CD14-positive monocyte (primary cell): ENCODE measurements around the gene SOX30. TPM values are rescaled to one million over a fixed set of nuclear protein-coding genes. Genes with fewer than 3 reads are reported as not detected.

ENCODE experiments used
- DNase-seq, 3 donors: peaks; one replicate each; pipeline ENCODE4 v3.0.0-alpha.2; 2011 to 2022
- H2AFZ ChIP-seq: 2 replicates; pipeline ENCODE4 v1.6.0; 2012; ENCODE audit warnings: mild to moderate bottlenecking, low read depth, low read length, inconsistent platforms; ENCODE audit not compliant: insufficient read depth, poor library complexity, severe bottlenecking
- H3K27ac ChIP-seq, 2 donors: 1 replicate in 1 of 2; 2 replicates in 1 of 2; pipeline ENCODE4 v1.5.1; 2012 to 2013; ENCODE audit warnings: low read length in 2 of 2, control low read depth in 1 of 2, inconsistent platforms in 1 of 2, low read depth in 1 of 2, mild to moderate bottlenecking in 1 of 2
- H3K27me3 ChIP-seq, 2 donors: one replicate each; pipeline versions ENCODE4 v1.6.0 to v1.6.1; 2011 to 2013; ENCODE audit warnings: low read length in 2 of 2; ENCODE audit not compliant: control insufficient read depth in 2 of 2, insufficient read depth in 2 of 2
- H3K36me3 ChIP-seq, 2 donors: replicated peaks in 1 of 2; 1 replicate in 1 of 2; 2 replicates in 1 of 2; pipeline versions ENCODE4 v1.5.1 to v1.6.1; 2012 to 2013; ENCODE audit warnings: low read length in 2 of 2, control low read depth in 1 of 2, inconsistent platforms in 1 of 2, mild to moderate bottlenecking in 1 of 2; ENCODE audit not compliant: insufficient read depth in 2 of 2, control insufficient read depth in 1 of 2
- H3K4me1 ChIP-seq, 2 donors: 1 replicate in 1 of 2; 2 replicates in 1 of 2; pipeline versions ENCODE4 v1.5.1 to v1.6.1; 2012 to 2013; ENCODE audit warnings: low read length in 2 of 2, control low read depth in 1 of 2, inconsistent platforms in 1 of 2, mild to moderate bottlenecking in 1 of 2, moderate library complexity in 1 of 2; ENCODE audit not compliant: insufficient read depth in 2 of 2, control insufficient read depth in 1 of 2
- H3K4me2 ChIP-seq: replicated peaks from 2 replicates; pipeline ENCODE3; 2012; ENCODE audit warnings: low read length, moderate library complexity, mild to moderate bottlenecking; ENCODE audit not compliant: poor library complexity, severe bottlenecking; ENCODE audit errors: extremely low read depth
- H3K4me3 ChIP-seq, 3 experiments: fragments of 200-600 bp in 1 of 3; sonication (generic) in 1 of 3; replicated peaks in 1 of 3; 1 replicate in 2 of 3; 2 replicates in 1 of 3; pipeline ENCODE4 v1.5.1; 2011 to 2013; ENCODE audit warnings: low read length in 3 of 3, mild to moderate bottlenecking in 3 of 3, control low read depth in 2 of 3, low read depth in 2 of 3, inconsistent platforms in 1 of 3, moderate library complexity in 1 of 3
- H3K79me2 ChIP-seq: 2 replicates; pipeline ENCODE4 v1.6.0; 2012; ENCODE audit warnings: mild to moderate bottlenecking, control low read depth, inconsistent platforms, low read length, moderate library complexity; ENCODE audit not compliant: insufficient read depth
- H3K9ac ChIP-seq: 2 replicates; pipeline ENCODE4 v1.6.0; 2017; ENCODE audit warnings: low read length, mild to moderate bottlenecking; ENCODE audit not compliant: insufficient read depth, poor library complexity, severe bottlenecking
- H3K9me3 ChIP-seq, 2 donors: replicated peaks in 1 of 2; 1 replicate in 1 of 2; 2 replicates in 1 of 2; pipeline versions ENCODE4 v1.5.1 to v1.6.1; 2012 to 2013; ENCODE audit warnings: low read length in 2 of 2, control low read depth in 1 of 2; ENCODE audit not compliant: control insufficient read depth in 1 of 2, insufficient read depth in 1 of 2
- H4K20me1 ChIP-seq: 2 replicates; pipeline ENCODE4 v1.6.0; 2012; ENCODE audit warnings: mild to moderate bottlenecking, low read length, control low read depth, moderate library complexity; ENCODE audit not compliant: insufficient read depth
- H3K27ac Mint-ChIP-seq, 7 donors: one replicate each; pipeline ENCODE4 v1.8.0; 2020; ENCODE audit warnings: mild to moderate bottlenecking in 7 of 7, mixed read lengths in 7 of 7, moderate library complexity in 6 of 7, inconsistent platforms in 2 of 7
- H3K27me3 Mint-ChIP-seq, 3 donors: one replicate each; pipeline ENCODE4 v1.8.0; 2021 to 2022; ENCODE audit warnings: low read depth in 3 of 3, mild to moderate bottlenecking in 3 of 3, mixed read lengths in 3 of 3, moderate library complexity in 3 of 3, inconsistent platforms in 1 of 3
- H3K36me3 Mint-ChIP-seq, 2 donors: one replicate each; pipeline ENCODE4 v1.8.0; 2020; ENCODE audit warnings: mixed read lengths in 2 of 2, inconsistent platforms in 1 of 2, mild to moderate bottlenecking in 1 of 2
- H3K4me1 Mint-ChIP-seq: one replicate; pipeline ENCODE4 v1.8.0; 2020; ENCODE audit warnings: mild to moderate bottlenecking, mixed read lengths
- H3K4me3 Mint-ChIP-seq, 2 donors: one replicate each; pipeline ENCODE4 v1.8.0; 2020; ENCODE audit warnings: mild to moderate bottlenecking in 2 of 2, mixed read lengths in 2 of 2, moderate library complexity in 1 of 2
- H3K9me3 Mint-ChIP-seq, 7 donors: one replicate each; pipeline ENCODE4 v1.8.0; 2020 to 2022; ENCODE audit warnings: mixed read lengths in 7 of 7, mild to moderate bottlenecking in 6 of 7, moderate library complexity in 6 of 7, inconsistent platforms in 2 of 7
- WGBS: methylation state at CpG from one replicate; pipeline ENCODE4 v1.1.5; 2013; ENCODE audit warnings: missing lambda C conversion rate; ENCODE audit not compliant: insufficient coverage; 5-methylcytosine and 5-hydroxymethylcytosine counted together
- intact Hi-C, 2 donors: fragments of 100-400 bp; cut with micrococcal nuclease; formaldehyde crosslinking; loops; one replicate each; pipeline versions ENCODE4 v1.15.0 to v1.15.1; 2023
- polyA plus RNA-seq, 3 donors: library from polyadenylated mRNA; depleted of rRNA in 1 of 3; unstranded in 2 of 3; stranded (reverse) in 1 of 3; fragments of 300-500 nt in 2 of 3; fragments of >200 nt in 1 of 3; fragmentation: Illumina TruSeq in 2 of 3; gene quantifications; 1 replicate in 2 of 3; 2 replicates in 1 of 3; pipeline ENCODE4 v1.2.3, GENCODE V29; 2012 to 2021
- TF ChIP-seq, protein P1 (sequence below): fragments of 200-600 bp; IDR thresholded peaks from one replicate; pipeline ENCODE4 v1.8.0; 2022; ENCODE audit warnings: antibody characterized with exemption, mild to moderate bottlenecking

Gene SOX30
- polyA plus RNA-seq, 3 donors = 0.03 to 0.22 (median 0.12) TPM

DNA sequence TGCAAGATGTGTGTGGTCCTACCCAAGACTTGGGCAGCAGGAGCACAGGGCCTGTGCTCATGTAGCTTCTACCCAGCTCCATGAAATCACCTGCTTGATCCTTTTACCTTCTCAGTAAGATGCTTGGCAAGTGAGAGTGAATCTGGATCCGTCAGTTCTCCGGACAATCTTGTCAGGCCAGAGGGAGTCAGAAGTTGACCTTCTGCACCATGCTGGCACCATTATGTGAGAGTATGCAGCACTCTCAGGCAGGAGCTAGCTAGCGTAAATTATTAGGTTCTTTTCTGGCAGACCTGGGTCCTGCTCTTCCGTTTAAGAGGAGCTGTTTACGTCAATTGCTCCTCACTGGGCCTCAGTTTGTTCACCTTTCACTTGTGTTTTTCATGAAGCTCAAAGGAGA, 39.7 kb downstream of the SOX30 start:
- peaks cover 26 to 47% of the 10 kb centered on the region in 2 donors for H3K4me1 ChIP-seq
- H3K4me2 ChIP-seq = no peak overlapping the region
- H3K4me3 ChIP-seq = no peak overlapping the region
- no peak for DNase-seq
- no peaks in the 10 kb centered on the region for H3K36me3 Mint-ChIP-seq
- no peaks in the 10 kb centered on the region for H3K36me3 ChIP-seq
- intact Hi-C loops = loop anchor here (10.0 kb wide), 2 partner anchors 48 to 52 kb away; no protein-coding TSS in a partner anchor
- peak overlapping the region in 1 of 2 donors; percentile 63 for H3K27ac ChIP-seq
- no peak overlapping the region for H3K4me3 Mint-ChIP-seq
- H2AFZ ChIP-seq = no peak overlapping the region
- no peaks in the 10 kb centered on the region for H3K9me3 ChIP-seq
- peak overlapping the region in 2 of 7 donors; percentile 22 to 80 for H3K27ac Mint-ChIP-seq
- H4K20me1 ChIP-seq = no peaks in the 10 kb centered on the region
- 100% methylated on average over 5 of the region's 5 CpGs for WGBS
- no peaks in the 10 kb centered on the region for H3K9me3 Mint-ChIP-seq
- H3K27me3 Mint-ChIP-seq = peaks cover 0 to 3% (median 1%) of the 10 kb centered on the region in 3 donors
- H3K79me2 ChIP-seq = no peaks in the 10 kb centered on the region
- no peaks in the 10 kb centered on the region for H3K27me3 ChIP-seq
- H3K4me1 Mint-ChIP-seq = peaks cover 43% of the 10 kb centered on the region
- no peak overlapping the region for H3K9ac ChIP-seq
- TF ChIP-seq, protein P1, sequence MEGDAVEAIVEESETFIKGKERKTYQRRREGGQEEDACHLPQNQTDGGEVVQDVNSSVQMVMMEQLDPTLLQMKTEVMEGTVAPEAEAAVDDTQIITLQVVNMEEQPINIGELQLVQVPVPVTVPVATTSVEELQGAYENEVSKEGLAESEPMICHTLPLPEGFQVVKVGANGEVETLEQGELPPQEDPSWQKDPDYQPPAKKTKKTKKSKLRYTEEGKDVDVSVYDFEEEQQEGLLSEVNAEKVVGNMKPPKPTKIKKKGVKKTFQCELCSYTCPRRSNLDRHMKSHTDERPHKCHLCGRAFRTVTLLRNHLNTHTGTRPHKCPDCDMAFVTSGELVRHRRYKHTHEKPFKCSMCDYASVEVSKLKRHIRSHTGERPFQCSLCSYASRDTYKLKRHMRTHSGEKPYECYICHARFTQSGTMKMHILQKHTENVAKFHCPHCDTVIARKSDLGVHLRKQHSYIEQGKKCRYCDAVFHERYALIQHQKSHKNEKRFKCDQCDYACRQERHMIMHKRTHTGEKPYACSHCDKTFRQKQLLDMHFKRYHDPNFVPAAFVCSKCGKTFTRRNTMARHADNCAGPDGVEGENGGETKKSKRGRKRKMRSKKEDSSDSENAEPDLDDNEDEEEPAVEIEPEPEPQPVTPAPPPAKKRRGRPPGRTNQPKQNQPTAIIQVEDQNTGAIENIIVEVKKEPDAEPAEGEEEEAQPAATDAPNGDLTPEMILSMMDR = no peak

DNA sequence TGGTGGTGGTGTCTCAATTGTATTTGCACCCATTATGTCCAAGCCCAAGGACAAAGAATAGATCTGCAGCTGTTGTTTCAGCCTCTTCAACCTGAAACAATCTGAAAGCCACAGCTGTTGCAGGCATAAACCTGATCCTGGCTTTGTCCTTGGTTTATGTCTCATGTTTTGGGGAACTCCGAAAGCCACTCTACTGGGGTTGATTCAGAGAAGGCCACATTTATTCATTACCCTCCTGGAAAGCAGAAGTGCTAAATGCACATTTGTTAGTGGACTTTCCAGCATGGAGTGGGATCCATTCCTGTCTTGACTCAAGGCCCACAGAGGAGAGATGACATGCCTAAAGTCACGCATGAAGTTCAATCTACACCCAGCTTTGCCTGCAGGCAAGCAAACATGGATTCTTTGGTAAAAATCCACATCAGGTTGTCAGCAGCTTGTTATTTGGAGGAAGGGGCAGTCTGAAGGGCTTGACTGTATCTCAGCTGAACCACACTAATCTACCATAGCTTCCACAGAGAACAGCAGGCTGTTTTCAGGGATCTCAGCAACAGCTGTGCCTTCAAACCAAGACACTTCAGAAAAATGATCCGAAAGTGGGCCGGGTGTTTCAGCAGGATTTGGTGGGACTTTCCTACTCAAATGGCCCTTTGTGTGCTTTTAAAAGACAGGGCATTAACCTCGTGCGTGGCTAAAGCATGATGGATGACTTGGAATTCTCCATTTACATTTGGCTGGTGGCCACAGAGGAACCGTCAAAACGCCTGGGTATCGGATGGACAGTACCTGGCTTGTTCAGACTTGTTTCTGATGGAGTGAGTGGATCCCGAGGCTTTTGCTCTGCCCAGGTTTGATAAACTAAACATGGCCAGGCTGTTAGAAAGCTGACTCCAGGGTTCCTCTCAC, 40.4 kb downstream of the SOX30 start:
- no peak overlapping the region for H3K4me2 ChIP-seq
- H3K4me1 ChIP-seq = peaks cover 26 to 53% of the 10 kb centered on the region in 2 donors
- H3K27ac ChIP-seq = no peak overlapping the region
- Mint-ChIP-seq H3K27ac (peak overlapping the region in 5 of 7 donors; percentile 2 to 62 (median 22)), H3K4me1 (peaks cover 47% of the 10 kb centered on the region), H3K36me3 (no peaks in the 10 kb centered on the region), H3K4me3 (no peak overlapping the region), H3K9me3 (no peaks in the 10 kb centered on the region), H3K27me3 (peaks cover 0 to 3% (median 1%) of the 10 kb centered on the region in 3 donors)
- intact Hi-C loops = loop anchor here (10.0 kb wide), 2 partner anchors 47 to 53 kb away; no protein-coding TSS in a partner anchor
- no peaks in the 10 kb centered on the region for H3K79me2 ChIP-seq
- DNase-seq = peak; percentile 65 to 95 (median 78)
- TF ChIP-seq, protein P1 = no peak
- no peak overlapping the region for H2AFZ ChIP-seq
- H3K9me3 ChIP-seq = no peaks in the 10 kb centered on the region
- H3K27me3 ChIP-seq = no peaks in the 10 kb centered on the region
- H4K20me1 ChIP-seq = no peaks in the 10 kb centered on the region
- whole genome bisulfite sequencing = 97% methylated on average over 8 of the region's 10 CpGs
- H3K36me3 ChIP-seq = no peaks in the 10 kb centered on the region
- H3K9ac ChIP-seq = no peak overlapping the region
- no peak overlapping the region for H3K4me3 ChIP-seq
